ENCODE measurements around the gene OBSCN.
A peak's percentile ranks its signal among the peaks of the same experiment; 100 is the strongest.

The OBSCN gene

DNA sequence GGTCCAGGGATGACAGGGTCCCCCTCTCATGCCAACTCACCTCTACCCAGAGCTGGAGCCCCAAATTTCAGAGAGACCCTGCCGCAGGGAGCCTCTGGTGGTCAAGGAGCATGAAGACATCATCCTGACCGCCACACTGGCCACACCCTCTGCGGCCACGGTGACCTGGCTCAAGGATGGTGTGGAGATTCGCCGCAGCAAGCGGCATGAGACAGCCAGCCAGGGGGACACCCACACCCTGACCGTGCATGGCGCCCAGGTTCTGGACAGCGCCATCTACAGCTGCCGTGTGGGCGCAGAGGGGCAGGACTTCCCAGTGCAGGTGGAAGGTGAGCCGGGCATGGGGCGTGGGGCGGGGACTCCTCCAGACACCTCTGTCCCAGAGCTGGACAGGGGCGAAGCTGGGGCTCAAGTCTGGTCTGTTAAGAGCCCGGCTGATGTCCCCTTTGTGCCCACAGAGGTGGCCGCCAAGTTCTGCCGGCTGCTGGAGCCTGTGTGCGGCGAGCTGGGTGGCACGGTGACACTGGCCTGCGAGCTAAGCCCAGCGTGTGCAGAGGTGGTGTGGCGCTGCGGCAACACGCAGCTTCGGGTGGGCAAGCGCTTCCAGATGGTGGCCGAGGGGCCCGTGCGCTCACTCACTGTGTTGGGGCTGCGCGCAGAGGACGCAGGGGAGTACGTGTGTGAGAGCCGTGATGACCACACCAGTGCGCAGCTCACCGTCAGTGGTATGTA is 66.0 kb downstream of the OBSCN start:
- no peak overlapping the region for H3K27ac ChIP-seq (ENCODE audit: low read depth in 2 of 2, low read length in 2 of 2)
- H3K4me3 ChIP-seq (ENCODE audit: low read length in 2 of 2): no peak overlapping the region
- H3K27me3 ChIP-seq (ENCODE audit: control insufficient read depth in 2 of 2, insufficient read depth in 2 of 2, low read length in 2 of 2): no peaks in the 10 kb centered on the region
- H3K4me1 ChIP-seq (ENCODE audit: control insufficient read depth in 2 of 2, insufficient read depth in 2 of 2, low read length in 2 of 2): peaks cover 0 to 5% of the 10 kb centered on the region in 2 donors
- no peaks in the 10 kb centered on the region for H3K9me3 ChIP-seq (ENCODE audit: control insufficient read depth in 2 of 2, low read length in 2 of 2)
- H3K9ac ChIP-seq (ENCODE audit: low read depth in 1 of 2, low read length in 2 of 2): no peak overlapping the region
- H3K36me3 ChIP-seq (ENCODE audit: control insufficient read depth in 2 of 2, insufficient read depth in 2 of 2, low read length in 2 of 2): no peaks in the 10 kb centered on the region

DNA sequence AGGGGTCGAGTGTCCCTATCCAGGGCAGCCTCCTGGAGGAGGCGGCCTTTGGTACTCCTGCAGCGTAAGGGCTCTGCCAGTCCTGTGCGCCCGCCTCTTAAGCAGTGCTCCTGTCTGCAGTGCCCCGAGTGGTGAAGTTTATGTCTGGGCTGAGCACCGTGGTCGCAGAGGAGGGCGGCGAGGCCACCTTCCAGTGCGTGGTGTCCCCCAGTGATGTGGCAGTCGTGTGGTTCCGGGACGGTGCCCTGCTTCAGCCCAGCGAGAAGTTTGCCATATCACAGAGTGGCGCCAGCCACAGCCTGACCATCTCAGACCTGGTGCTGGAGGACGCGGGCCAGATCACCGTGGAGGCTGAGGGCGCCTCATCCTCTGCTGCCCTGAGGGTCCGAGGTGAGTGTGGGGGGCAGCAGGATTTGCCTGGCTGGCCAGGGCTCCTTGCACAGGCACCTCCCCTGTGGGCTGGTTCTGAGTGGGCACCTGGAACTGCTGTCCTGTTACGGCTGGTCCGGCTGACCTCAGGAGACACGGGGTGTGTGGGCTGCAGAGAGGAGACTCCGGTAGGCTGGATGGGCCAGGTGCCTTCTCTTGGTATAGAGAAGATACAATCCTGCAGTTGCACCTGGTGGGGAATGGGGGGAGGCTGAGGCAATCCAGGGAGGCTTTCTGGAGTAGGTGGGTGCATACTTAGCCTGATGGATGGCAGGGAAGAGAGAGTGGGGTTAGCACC is 66.8 kb downstream of the OBSCN start:
- H3K9ac ChIP-seq (ENCODE audit: low read depth in 1 of 2, low read length in 2 of 2): peak overlapping the region in 1 of 2 donors; percentile 63
- peaks cover 0 to 5% of the 10 kb centered on the region in 2 donors for H3K4me1 ChIP-seq (ENCODE audit: control insufficient read depth in 2 of 2, insufficient read depth in 2 of 2, low read length in 2 of 2)
- H3K27me3 ChIP-seq (ENCODE audit: control insufficient read depth in 2 of 2, insufficient read depth in 2 of 2, low read length in 2 of 2): no peaks in the 10 kb centered on the region
- H3K9me3 ChIP-seq (ENCODE audit: control insufficient read depth in 2 of 2, low read length in 2 of 2): no peaks in the 10 kb centered on the region
- H3K36me3 ChIP-seq (ENCODE audit: control insufficient read depth in 2 of 2, insufficient read depth in 2 of 2, low read length in 2 of 2): peaks cover 0 to 2% of the 10 kb centered on the region in 2 donors
- no peak overlapping the region for H3K27ac ChIP-seq (ENCODE audit: low read depth in 2 of 2, low read length in 2 of 2)
- peak overlapping the region; percentile 70 to 74 for H3K4me3 ChIP-seq (ENCODE audit: low read length in 2 of 2)

DNA sequence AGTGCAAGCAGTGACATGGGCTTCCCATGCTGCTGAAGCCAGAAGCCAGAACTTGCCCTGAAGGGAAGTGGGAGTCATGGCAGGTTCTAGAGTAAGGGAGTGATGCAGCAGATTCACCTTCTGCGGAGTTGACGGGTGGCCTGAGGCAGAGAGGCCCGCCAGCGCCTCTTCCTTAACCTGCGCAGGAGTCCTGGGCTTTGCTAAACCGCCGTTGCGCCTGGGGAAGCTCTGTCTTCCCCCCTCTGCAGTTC is 67.3 kb downstream of the OBSCN start:
- Histone ChIP-seq H3K9me3 (ENCODE audit: control insufficient read depth in 2 of 2, low read length in 2 of 2) (no peaks in the 10 kb centered on the region), H3K36me3 (ENCODE audit: control insufficient read depth in 2 of 2, insufficient read depth in 2 of 2, low read length in 2 of 2) (peaks cover 0 to 2% of the 10 kb centered on the region in 2 donors), H3K27me3 (ENCODE audit: control insufficient read depth in 2 of 2, insufficient read depth in 2 of 2, low read length in 2 of 2) (no peaks in the 10 kb centered on the region), H3K4me3 (ENCODE audit: low read length in 2 of 2) (peak overlapping the region; percentile 70 to 74), H3K9ac (ENCODE audit: low read depth in 1 of 2, low read length in 2 of 2) (peak overlapping the region in 1 of 2 donors; percentile 63), H3K27ac (ENCODE audit: low read depth in 2 of 2, low read length in 2 of 2) (no peak overlapping the region), H3K4me1 (ENCODE audit: control insufficient read depth in 2 of 2, insufficient read depth in 2 of 2, low read length in 2 of 2) (peaks cover 0 to 5% of the 10 kb centered on the region in 2 donors)

DNA sequence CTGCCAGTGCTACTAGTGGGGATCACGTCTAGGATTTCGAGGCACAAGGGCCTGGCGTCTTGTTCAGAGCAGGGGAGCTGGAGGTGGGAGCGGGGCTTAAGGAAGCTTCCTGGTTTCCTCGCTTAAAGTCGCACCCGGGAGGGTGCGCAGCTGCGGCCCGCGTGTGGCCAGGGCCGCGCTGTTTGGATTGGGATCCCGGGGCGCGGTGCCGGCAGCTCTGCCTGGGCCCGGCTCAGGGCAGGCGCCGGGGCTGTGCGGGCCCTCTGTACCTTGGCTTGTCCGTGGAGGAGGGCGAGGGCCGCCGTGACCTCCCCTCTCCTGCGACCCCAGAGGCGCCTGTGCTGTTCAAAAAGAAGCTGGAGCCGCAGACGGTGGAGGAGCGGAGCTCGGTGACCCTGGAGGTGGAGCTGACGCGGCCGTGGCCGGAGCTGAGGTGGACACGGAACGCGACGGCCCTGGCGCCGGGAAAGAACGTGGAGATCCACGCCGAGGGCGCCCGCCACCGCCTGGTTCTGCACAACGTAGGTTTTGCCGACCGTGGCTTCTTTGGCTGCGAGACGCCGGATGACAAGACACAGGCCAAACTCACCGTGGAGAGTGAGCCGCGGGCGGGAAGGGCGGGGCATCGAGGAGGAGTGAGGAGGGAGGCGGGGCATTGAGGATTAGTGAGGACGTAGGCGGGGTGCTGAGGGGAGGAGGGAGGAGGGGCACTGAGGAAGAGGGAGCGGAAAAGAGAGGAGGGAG is 67.8 kb downstream of the OBSCN start:
- H3K9ac ChIP-seq (ENCODE audit: low read depth in 1 of 2, low read length in 2 of 2): peak overlapping the region; percentile 60 to 63
- H3K4me1 ChIP-seq (ENCODE audit: control insufficient read depth in 2 of 2, insufficient read depth in 2 of 2, low read length in 2 of 2): peaks cover 0 to 5% of the 10 kb centered on the region in 2 donors
- H3K27ac ChIP-seq (ENCODE audit: low read depth in 2 of 2, low read length in 2 of 2): no peak overlapping the region
- H3K4me3 ChIP-seq (ENCODE audit: low read length in 2 of 2): peak overlapping the region; percentile 70 to 74
- H3K9me3 ChIP-seq (ENCODE audit: control insufficient read depth in 2 of 2, low read length in 2 of 2): no peaks in the 10 kb centered on the region
- peaks cover 0 to 2% of the 10 kb centered on the region in 2 donors for H3K36me3 ChIP-seq (ENCODE audit: control insufficient read depth in 2 of 2, insufficient read depth in 2 of 2, low read length in 2 of 2)
- H3K27me3 ChIP-seq (ENCODE audit: control insufficient read depth in 2 of 2, insufficient read depth in 2 of 2, low read length in 2 of 2): no peaks in the 10 kb centered on the region

DNA sequence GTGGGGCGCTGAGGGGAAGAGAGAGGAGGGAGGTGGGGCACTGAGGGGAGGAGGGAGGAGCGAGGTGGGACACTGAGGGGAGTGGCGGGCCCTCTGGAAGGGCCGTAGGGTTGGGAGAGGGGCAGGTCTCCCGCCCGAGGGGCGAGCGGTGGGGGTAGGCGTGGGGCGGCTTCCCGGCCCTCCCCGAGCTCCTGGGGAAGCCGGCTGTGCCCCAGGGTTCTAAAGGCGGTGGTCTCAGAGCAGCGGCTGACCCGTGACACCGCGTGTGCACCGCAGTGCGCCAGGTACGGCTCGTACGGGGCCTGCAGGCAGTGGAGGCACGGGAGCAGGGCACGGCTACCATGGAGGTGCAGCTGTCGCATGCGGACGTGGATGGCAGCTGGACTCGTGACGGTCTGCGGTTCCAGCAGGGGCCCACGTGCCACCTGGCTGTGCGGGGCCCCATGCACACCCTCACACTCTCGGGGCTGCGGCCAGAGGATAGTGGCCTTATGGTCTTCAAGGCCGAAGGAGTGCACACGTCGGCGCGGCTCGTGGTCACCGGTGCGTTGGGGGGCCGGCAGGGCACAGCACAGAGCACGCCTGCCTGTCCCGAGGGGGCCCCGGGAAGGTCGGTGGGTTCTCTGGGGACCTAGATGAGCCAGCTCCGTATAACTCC is 68.5 kb downstream of the OBSCN start:
- Histone ChIP-seq H3K27ac (ENCODE audit: low read depth in 2 of 2, low read length in 2 of 2) (no peak overlapping the region), H3K9ac (ENCODE audit: low read depth in 1 of 2, low read length in 2 of 2) (peak overlapping the region in 1 of 2 donors; percentile 46)

DNA sequence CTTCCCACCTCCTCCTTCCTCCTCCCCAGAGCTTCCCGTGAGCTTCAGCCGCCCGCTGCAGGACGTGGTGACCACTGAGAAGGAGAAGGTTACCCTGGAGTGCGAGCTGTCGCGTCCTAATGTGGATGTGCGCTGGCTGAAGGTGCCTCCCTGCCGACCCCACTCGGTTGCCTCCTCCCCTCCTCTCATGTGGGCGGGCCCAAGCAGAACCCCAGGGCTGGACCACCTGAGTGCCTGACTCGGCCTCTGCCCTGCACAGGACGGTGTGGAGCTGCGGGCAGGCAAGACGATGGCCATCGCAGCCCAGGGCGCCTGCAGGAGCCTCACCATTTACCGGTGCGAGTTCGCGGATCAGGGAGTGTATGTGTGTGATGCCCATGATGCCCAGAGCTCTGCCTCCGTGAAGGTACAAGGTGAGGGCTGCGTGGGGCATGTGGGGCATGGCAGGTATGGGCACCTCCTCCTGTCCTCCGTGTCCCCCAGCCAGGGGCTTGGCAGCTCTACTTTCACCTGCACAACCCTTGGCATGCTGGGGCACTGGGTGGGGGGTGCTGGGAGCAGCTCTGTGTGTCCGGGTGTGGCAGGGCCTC is 69.2 kb downstream of the OBSCN start:
- H3K9me3 ChIP-seq (ENCODE audit: control insufficient read depth in 2 of 2, low read length in 2 of 2): no peaks in the 10 kb centered on the region
- H3K27ac ChIP-seq (ENCODE audit: low read depth in 2 of 2, low read length in 2 of 2): no peak overlapping the region
- H3K9ac ChIP-seq (ENCODE audit: low read depth in 1 of 2, low read length in 2 of 2): no peak overlapping the region
- H3K4me1 ChIP-seq (ENCODE audit: control insufficient read depth in 2 of 2, insufficient read depth in 2 of 2, low read length in 2 of 2): peaks cover 0 to 5% of the 10 kb centered on the region in 2 donors
- no peaks in the 10 kb centered on the region for H3K27me3 ChIP-seq (ENCODE audit: control insufficient read depth in 2 of 2, insufficient read depth in 2 of 2, low read length in 2 of 2)
- peaks cover 0 to 2% of the 10 kb centered on the region in 2 donors for H3K36me3 ChIP-seq (ENCODE audit: control insufficient read depth in 2 of 2, insufficient read depth in 2 of 2, low read length in 2 of 2)
- no peak overlapping the region for H3K4me3 ChIP-seq (ENCODE audit: low read length in 2 of 2)

More for the DNA sequence above, 68.5 kb downstream of the OBSCN start:
- H3K4me1 ChIP-seq (ENCODE audit: control insufficient read depth in 2 of 2, insufficient read depth in 2 of 2, low read length in 2 of 2): peaks cover 0 to 5% of the 10 kb centered on the region in 2 donors
- peak overlapping the region; percentile 70 to 74 for H3K4me3 ChIP-seq (ENCODE audit: low read length in 2 of 2)
- H3K27me3 ChIP-seq (ENCODE audit: control insufficient read depth in 2 of 2, insufficient read depth in 2 of 2, low read length in 2 of 2): no peaks in the 10 kb centered on the region
- H3K9me3 ChIP-seq (ENCODE audit: control insufficient read depth in 2 of 2, low read length in 2 of 2): no peaks in the 10 kb centered on the region
- peaks cover 0 to 2% of the 10 kb centered on the region in 2 donors for H3K36me3 ChIP-seq (ENCODE audit: control insufficient read depth in 2 of 2, insufficient read depth in 2 of 2, low read length in 2 of 2)

DNA sequence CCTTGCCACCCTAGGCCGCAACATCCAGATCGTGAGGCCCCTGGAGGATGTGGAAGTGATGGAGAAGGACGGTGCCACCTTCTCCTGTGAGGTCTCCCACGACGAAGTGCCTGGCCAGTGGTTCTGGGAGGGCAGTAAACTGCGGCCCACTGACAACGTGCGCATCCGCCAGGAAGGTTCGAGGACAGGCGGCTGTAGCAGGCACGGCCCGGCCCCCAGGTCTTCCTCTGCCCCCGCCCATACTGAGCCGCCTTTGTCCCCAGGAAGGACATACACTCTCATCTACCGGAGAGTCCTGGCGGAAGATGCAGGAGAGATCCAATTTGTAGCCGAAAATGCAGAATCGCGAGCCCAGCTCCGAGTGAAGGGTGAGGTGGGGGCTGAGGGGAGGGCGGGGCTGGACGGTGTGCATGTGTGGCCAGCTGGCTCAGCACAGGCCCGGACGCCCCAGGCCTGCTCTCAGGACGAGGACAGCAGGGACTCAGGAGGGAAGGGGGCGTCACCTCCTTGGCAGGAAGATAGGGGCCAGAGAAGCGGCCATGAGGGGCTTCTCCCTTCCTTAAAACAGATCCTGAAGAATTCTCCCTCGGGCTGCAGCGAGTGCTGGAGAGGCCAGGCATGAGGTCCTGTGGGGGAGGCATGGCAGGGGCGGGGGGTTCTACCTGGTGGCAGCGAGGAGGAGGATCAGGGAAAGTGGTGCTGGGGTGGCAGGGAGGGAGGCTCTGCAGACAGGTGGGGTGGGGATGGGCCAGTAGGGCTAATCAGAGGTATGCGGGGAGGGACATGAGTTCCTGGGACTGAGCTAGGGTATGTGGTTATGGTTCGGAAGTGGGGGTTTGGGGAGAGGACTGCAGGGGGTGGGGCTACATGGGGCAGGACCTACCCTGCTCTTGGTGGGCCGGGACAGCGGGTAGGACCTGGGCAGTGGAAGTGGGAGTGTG is 69.9 kb downstream of the OBSCN start:
- Histone ChIP-seq H3K4me1 (ENCODE audit: control insufficient read depth in 2 of 2, insufficient read depth in 2 of 2, low read length in 2 of 2) (peaks cover 0 to 5% of the 10 kb centered on the region in 2 donors), H3K27me3 (ENCODE audit: control insufficient read depth in 2 of 2, insufficient read depth in 2 of 2, low read length in 2 of 2) (no peaks in the 10 kb centered on the region), H3K9me3 (ENCODE audit: control insufficient read depth in 2 of 2, low read length in 2 of 2) (no peaks in the 10 kb centered on the region), H3K36me3 (ENCODE audit: control insufficient read depth in 2 of 2, insufficient read depth in 2 of 2, low read length in 2 of 2) (peaks cover 0 to 2% of the 10 kb centered on the region in 2 donors), H3K9ac (ENCODE audit: low read depth in 1 of 2, low read length in 2 of 2) (no peak overlapping the region), H3K27ac (ENCODE audit: low read depth in 2 of 2, low read length in 2 of 2) (no peak overlapping the region), H3K4me3 (ENCODE audit: low read length in 2 of 2) (no peak overlapping the region)

DNA sequence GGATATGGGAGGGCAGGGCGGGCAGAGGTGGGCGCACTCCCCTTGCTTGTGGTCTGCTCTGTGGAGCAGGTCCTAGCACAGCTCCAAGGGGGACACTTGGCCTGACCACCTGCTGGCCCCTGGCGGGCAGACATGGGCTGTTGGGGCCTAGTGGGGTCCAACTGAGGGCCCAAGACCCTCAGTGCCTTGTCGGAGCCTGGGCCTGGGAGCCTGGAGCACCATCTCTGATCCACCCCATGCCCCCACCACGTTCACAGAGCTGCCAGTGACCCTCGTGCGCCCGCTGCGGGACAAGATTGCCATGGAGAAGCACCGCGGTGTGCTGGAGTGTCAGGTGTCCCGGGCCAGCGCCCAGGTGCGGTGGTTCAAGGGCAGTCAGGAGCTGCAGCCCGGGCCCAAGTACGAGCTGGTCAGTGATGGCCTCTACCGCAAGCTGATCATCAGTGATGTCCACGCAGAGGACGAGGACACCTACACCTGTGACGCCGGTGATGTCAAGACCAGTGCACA is 70.6 kb downstream of the OBSCN start:
- H3K36me3 ChIP-seq (ENCODE audit: control insufficient read depth in 2 of 2, insufficient read depth in 2 of 2, low read length in 2 of 2): peaks cover 0 to 2% of the 10 kb centered on the region in 2 donors
- H3K9me3 ChIP-seq (ENCODE audit: control insufficient read depth in 2 of 2, low read length in 2 of 2): no peaks in the 10 kb centered on the region
- no peaks in the 10 kb centered on the region for H3K27me3 ChIP-seq (ENCODE audit: control insufficient read depth in 2 of 2, insufficient read depth in 2 of 2, low read length in 2 of 2)
- H3K9ac ChIP-seq (ENCODE audit: low read depth in 1 of 2, low read length in 2 of 2): no peak overlapping the region
- peaks cover 0 to 5% of the 10 kb centered on the region in 2 donors for H3K4me1 ChIP-seq (ENCODE audit: control insufficient read depth in 2 of 2, insufficient read depth in 2 of 2, low read length in 2 of 2)
- H3K27ac ChIP-seq (ENCODE audit: low read depth in 2 of 2, low read length in 2 of 2): no peak overlapping the region
- H3K4me3 ChIP-seq (ENCODE audit: low read length in 2 of 2): no peak overlapping the region

Data from mucosa of rectum (tissue), 2 donors.